Measurements from ENCODE around the gene HMCN1. TPM values are rescaled to one million over a fixed set of nuclear protein-coding genes. Genes with fewer than 3 reads are reported as not detected.
A peak's percentile ranks its signal among the peaks of the same experiment; 100 is the strongest.

Gene HMCN1
- total RNA-seq, 1 donor from 2014 or later: 8.9 TPM

GRCh38 chr1:186093437-186093836 is 359.2 kb downstream of the HMCN1 start:
- Histone ChIP-seq H3K27ac (replicated peaks) (peak overlapping the region; percentile 65), H3K9me3 (replicated peaks) (no peaks in the 10 kb centered on the region), H3K36me3 (peaks cover 4% of the 10 kb centered on the region), H3K4me3 (no peak overlapping the region), H3K27me3 (ENCODE audit: low read depth) (no peaks in the 10 kb centered on the region), H3K4me1 (peaks cover 20% of the 10 kb centered on the region)
- no peak for DNase-seq
- intact Hi-C loops (cut with micrococcal nuclease): no loop called here
- TF ChIP-seq CTCF (IDR thresholded peaks at IDR 0.05; ENCODE audit: borderline replicate concordance): no peak

GRCh38 chr1:186094172-186094571 is 360.0 kb downstream of the HMCN1 start:
- Histone ChIP-seq H3K27me3 (ENCODE audit: low read depth) (no peaks in the 10 kb centered on the region), H3K9me3 (replicated peaks) (no peaks in the 10 kb centered on the region), H3K27ac (replicated peaks) (peak overlapping the region; percentile 65), H3K36me3 (peaks cover 4% of the 10 kb centered on the region), H3K4me3 (no peak overlapping the region), H3K4me1 (peaks cover 20% of the 10 kb centered on the region)
- intact Hi-C loops (cut with micrococcal nuclease): no loop called here
- no peak for TF ChIP-seq CTCF (IDR thresholded peaks at IDR 0.05; ENCODE audit: borderline replicate concordance)
- no peak for DNase-seq

GRCh38 chr1:186099336-186100104 is 365.3 kb downstream of the HMCN1 start:
- Histone ChIP-seq H3K4me1 (peaks cover 19% of the 10 kb centered on the region), H3K27me3 (ENCODE audit: low read depth) (no peaks in the 10 kb centered on the region), H3K27ac (replicated peaks) (no peak overlapping the region), H3K36me3 (peaks cover 4% of the 10 kb centered on the region), H3K4me3 (no peak overlapping the region), H3K9me3 (replicated peaks) (no peaks in the 10 kb centered on the region)
- no peak for TF ChIP-seq CTCF (IDR thresholded peaks at IDR 0.05; ENCODE audit: borderline replicate concordance)
- intact Hi-C loops (cut with micrococcal nuclease): no loop called here
- no peak for DNase-seq

DNA sequence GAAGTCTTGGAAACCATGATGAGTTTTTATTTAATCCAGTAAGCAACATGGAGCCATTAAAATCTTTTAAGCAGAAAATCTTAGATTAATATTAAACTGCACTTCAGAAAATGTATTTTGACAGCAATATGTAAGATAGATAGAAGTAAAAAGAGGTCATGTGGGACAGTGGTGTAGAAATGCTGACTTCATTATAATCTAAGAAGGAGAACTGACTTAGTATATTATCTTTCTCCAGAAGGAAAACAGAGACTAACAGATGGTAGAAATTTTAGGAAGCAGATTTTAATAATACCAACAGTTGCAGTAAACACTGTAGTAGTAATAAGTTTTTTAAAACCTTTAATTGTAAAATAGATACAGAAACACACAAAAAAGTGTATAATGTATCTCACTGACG is 367.9 kb downstream of the HMCN1 start:
- H3K27me3 ChIP-seq (ENCODE audit: low read depth): no peaks in the 10 kb centered on the region
- no peaks in the 10 kb centered on the region for H3K36me3 ChIP-seq
- no peaks in the 10 kb centered on the region for H3K9me3 ChIP-seq (replicated peaks)
- no peak overlapping the region for H3K4me3 ChIP-seq
- H3K4me1 ChIP-seq: peaks cover 17% of the 10 kb centered on the region
- peak overlapping the region; percentile 62 for H3K27ac ChIP-seq (replicated peaks)
- intact Hi-C loops (cut with micrococcal nuclease): no loop called here
- TF ChIP-seq CTCF (IDR thresholded peaks at IDR 0.05; ENCODE audit: borderline replicate concordance): no peak
- DNase-seq: no peak

DNA sequence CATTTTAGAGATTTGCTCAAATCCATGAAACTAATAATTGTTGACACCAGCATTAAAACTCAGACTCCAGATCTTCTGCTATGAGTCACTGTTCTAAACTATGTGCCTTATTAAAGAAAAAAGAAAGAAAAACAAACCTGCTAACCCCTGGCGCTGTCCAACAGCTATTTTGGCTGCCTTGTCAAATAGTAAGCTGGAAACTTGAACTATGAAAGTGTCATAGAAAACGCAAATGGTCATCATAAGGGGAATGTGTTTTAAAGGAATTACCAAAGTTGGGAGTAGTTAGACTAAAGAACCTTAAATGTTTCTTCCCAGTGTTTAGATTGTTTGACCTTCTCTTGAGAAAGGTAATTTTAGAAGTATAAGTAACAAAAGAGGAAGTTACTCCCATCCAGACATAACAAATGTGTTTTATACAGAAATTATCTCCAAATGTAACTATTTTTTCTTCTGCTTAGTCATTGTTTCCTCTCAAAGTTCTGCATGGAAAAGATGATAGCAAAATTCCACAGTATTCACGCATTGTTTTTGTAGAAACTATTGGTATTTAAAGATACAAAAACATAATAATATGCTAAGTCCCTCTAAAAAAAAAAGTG is 368.5 kb downstream of the HMCN1 start:
- Histone ChIP-seq H3K4me3 (no peak overlapping the region), H3K27me3 (ENCODE audit: low read depth) (no peaks in the 10 kb centered on the region), H3K4me1 (peaks cover 17% of the 10 kb centered on the region), H3K36me3 (no peaks in the 10 kb centered on the region), H3K9me3 (replicated peaks) (no peaks in the 10 kb centered on the region), H3K27ac (replicated peaks) (peak overlapping the region; percentile 62)
- TF ChIP-seq CTCF (IDR thresholded peaks at IDR 0.05; ENCODE audit: borderline replicate concordance): no peak
- DNase-seq: no peak
- intact Hi-C loops (cut with micrococcal nuclease): no loop called here
